ENCODE results near the gene ERC1. TPM values are rescaled to one million over a fixed set of nuclear protein-coding genes. Genes with fewer than 3 reads are reported as not detected.
"Not testable (repeated sequence)": the region's sequence is repeated elsewhere in the genome, so short reads cannot be mapped to it uniquely, and the experiment has no call there.

ERC1 gene
- total RNA-seq, 1 experiment from 2014 or later = 12.3 TPM

DNA sequence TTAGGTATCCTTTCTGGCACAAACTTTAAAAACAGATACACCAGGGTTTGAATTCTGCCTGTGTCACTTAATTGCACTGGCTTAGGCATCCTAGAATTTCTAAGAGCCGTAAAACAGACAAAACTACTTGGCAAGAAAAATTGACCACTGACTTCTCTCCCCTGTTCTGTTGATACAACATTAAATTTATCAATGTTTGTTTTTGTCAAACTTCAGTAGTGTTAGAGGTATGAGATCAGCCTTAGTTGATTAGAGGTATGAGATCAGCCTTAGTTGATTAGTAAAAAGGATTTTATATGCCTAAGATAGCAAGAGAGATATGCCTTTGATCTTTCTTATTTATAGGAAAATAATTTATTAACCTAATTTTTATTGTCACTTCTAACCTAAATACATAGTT lies 320.1 kb downstream of the ERC1 start:
- Histone ChIP-seq H3K9me2 (replicated peaks; ENCODE audit: low read length) (no peaks in the 10 kb centered on the region), H3K79me2 (ENCODE audit: low read length) (no peaks in the 10 kb centered on the region), H4K20me1 (ENCODE audit: low read length) (no peaks in the 10 kb centered on the region), H3K36me3 (ENCODE audit: low read depth, low read length) (no peaks in the 10 kb centered on the region), H3F3A (ENCODE audit: low read length, unreplicated experiment) (no peaks in the 10 kb centered on the region), H3K4me1 (ENCODE audit: insufficient read depth, low read length) (no peaks in the 10 kb centered on the region), H3K9me3 (ENCODE audit: low read length) (no peaks in the 10 kb centered on the region), H3K9ac (ENCODE audit: low read length) (no peak overlapping the region), H2AFZ (ENCODE audit: low read length) (no peak overlapping the region), H3K27ac (ENCODE audit: low read length) (no peak overlapping the region), H3K4me3 (ENCODE audit: low read length) (no peak overlapping the region), H3K4me2 (ENCODE audit: low read length) (no peak overlapping the region), H3K27me3 (ENCODE audit: low read length) (no peaks in the 10 kb centered on the region)
- BruUV-seq (replicated peaks) = no TSS peak
- no peak for ATAC-seq
- intact Hi-C loops (cut with micrococcal nuclease) = loop anchor here (10.0 kb wide), 3 partner anchors 164 to 234 kb away; no protein-coding TSS in a partner anchor
- TF ChIP-seq EZH2phosphoT487 (IDR thresholded peaks at IDR 0.05; ENCODE audit: borderline replicate concordance, low read length) (no peak), EZH2 (IDR thresholded peaks at IDR 0.05; ENCODE audit: low read length, unreplicated experiment) (no peak)
- TF ChIP-seq, protein P1, sequence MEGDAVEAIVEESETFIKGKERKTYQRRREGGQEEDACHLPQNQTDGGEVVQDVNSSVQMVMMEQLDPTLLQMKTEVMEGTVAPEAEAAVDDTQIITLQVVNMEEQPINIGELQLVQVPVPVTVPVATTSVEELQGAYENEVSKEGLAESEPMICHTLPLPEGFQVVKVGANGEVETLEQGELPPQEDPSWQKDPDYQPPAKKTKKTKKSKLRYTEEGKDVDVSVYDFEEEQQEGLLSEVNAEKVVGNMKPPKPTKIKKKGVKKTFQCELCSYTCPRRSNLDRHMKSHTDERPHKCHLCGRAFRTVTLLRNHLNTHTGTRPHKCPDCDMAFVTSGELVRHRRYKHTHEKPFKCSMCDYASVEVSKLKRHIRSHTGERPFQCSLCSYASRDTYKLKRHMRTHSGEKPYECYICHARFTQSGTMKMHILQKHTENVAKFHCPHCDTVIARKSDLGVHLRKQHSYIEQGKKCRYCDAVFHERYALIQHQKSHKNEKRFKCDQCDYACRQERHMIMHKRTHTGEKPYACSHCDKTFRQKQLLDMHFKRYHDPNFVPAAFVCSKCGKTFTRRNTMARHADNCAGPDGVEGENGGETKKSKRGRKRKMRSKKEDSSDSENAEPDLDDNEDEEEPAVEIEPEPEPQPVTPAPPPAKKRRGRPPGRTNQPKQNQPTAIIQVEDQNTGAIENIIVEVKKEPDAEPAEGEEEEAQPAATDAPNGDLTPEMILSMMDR (conservative IDR thresholded peaks at IDR 0.05; ENCODE audit: low read depth, low read length) = no peak
- CTCF ChIA-PET = no interaction called here
- DNase-seq = no peak
- POLR2A ChIA-PET (ENCODE audit: unreplicated experiment) = no interaction called here

DNA sequence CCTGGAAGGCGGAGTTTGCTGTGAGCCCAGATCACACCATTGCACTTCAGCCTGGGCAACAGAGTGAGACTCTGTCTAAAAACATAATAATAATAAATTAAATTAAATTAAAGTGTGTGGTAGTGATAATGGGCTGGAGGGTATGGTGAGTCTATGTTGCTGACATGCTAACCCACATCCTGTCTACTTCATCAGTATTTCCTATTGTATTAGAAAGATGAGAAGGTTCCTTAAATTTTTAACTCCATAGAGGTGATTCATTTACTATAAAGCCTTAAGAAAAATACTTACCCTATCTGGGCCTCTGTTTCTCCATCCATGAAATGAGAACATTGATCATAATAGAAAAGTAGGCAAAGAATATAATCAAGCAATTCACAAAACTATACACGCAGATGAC lies 322.9 kb downstream of the ERC1 start:
- Histone ChIP-seq H3K79me2 (ENCODE audit: low read length) (no peaks in the 10 kb centered on the region), H3K4me2 (ENCODE audit: low read length) (no peak overlapping the region), H3K4me3 (ENCODE audit: low read length) (no peak overlapping the region), H3K9me3 (ENCODE audit: low read length) (no peaks in the 10 kb centered on the region), H3K9me2 (replicated peaks; ENCODE audit: low read length) (no peaks in the 10 kb centered on the region), H4K20me1 (ENCODE audit: low read length) (no peaks in the 10 kb centered on the region), H3K9ac (ENCODE audit: low read length) (no peak overlapping the region), H3F3A (ENCODE audit: low read length, unreplicated experiment) (no peaks in the 10 kb centered on the region), H2AFZ (ENCODE audit: low read length) (no peak overlapping the region), H3K27me3 (ENCODE audit: low read length) (no peaks in the 10 kb centered on the region), H3K4me1 (ENCODE audit: insufficient read depth, low read length) (peaks cover 11% of the 10 kb centered on the region), H3K27ac (ENCODE audit: low read length) (no peak overlapping the region), H3K36me3 (ENCODE audit: low read depth, low read length) (no peaks in the 10 kb centered on the region)
- ChIA-PET CTCF (no interaction called here), POLR2A (ENCODE audit: unreplicated experiment) (no interaction called here)
- intact Hi-C loops (cut with micrococcal nuclease) = loop anchor here (10.0 kb wide), 3 partner anchors 161 to 231 kb away; no protein-coding TSS in a partner anchor
- no TSS peak for BruUV-seq (replicated peaks)
- ATAC-seq (no peak), DNase-seq (no peak)
- TF ChIP-seq, protein P1 (conservative IDR thresholded peaks at IDR 0.05; ENCODE audit: low read depth, low read length) = no peak
- TF ChIP-seq EZH2 (IDR thresholded peaks at IDR 0.05; ENCODE audit: low read length, unreplicated experiment) (no peak), EZH2phosphoT487 (IDR thresholded peaks at IDR 0.05; ENCODE audit: borderline replicate concordance, low read length) (no peak)

DNA sequence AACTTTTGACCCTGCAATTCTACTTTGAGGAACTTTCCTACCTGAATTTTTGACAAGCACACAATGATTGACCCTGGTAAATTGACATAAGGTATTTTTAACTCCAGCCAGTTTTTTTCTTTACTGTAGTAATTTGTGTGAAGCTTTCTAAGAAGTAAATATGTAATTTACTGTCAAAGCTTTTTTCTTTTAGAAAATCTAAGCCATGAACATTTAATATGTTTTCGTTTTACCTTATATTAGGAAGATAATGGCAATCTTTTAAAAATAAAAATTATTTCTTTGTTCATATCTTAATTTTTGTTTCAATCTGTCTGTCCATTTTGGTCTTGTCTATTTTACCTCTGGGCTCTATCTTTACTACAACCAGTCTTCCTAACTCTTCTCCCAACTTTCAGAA lies 323.5 kb downstream of the ERC1 start:
- DNase-seq (no peak), ATAC-seq (no peak)
- H3K9me3 ChIP-seq (ENCODE audit: low read length) = no peaks in the 10 kb centered on the region
- no peak overlapping the region for H3K27ac ChIP-seq (ENCODE audit: low read length)
- TF ChIP-seq, protein P1 (conservative IDR thresholded peaks at IDR 0.05; ENCODE audit: low read depth, low read length) = no peak
- no peak for TF ChIP-seq EZH2phosphoT487 (IDR thresholded peaks at IDR 0.05; ENCODE audit: borderline replicate concordance, low read length)
- intact Hi-C loops (cut with micrococcal nuclease) = loop anchor here (10.0 kb wide), 3 partner anchors 160 to 230 kb away; no protein-coding TSS in a partner anchor
- H3K9me2 ChIP-seq (replicated peaks; ENCODE audit: low read length) = no peaks in the 10 kb centered on the region
- peaks cover 17% of the 10 kb centered on the region for H3K4me1 ChIP-seq (ENCODE audit: insufficient read depth, low read length)
- no peak overlapping the region for H2AFZ ChIP-seq (ENCODE audit: low read length)
- no peak overlapping the region for H3K4me2 ChIP-seq (ENCODE audit: low read length)
- CTCF ChIA-PET = no interaction called here
- H4K20me1 ChIP-seq (ENCODE audit: low read length) = no peaks in the 10 kb centered on the region
- POLR2A ChIA-PET (ENCODE audit: unreplicated experiment) = no interaction called here
- no peaks in the 10 kb centered on the region for H3K79me2 ChIP-seq (ENCODE audit: low read length)
- no peaks in the 10 kb centered on the region for H3K36me3 ChIP-seq (ENCODE audit: low read depth, low read length)
- H3F3A ChIP-seq (ENCODE audit: low read length, unreplicated experiment) = no peaks in the 10 kb centered on the region
- H3K27me3 ChIP-seq (ENCODE audit: low read length) = no peaks in the 10 kb centered on the region
- BruUV-seq (replicated peaks) = no TSS peak
- H3K9ac ChIP-seq (ENCODE audit: low read length) = no peak overlapping the region
- no peak overlapping the region for H3K4me3 ChIP-seq (ENCODE audit: low read length)

DNA sequence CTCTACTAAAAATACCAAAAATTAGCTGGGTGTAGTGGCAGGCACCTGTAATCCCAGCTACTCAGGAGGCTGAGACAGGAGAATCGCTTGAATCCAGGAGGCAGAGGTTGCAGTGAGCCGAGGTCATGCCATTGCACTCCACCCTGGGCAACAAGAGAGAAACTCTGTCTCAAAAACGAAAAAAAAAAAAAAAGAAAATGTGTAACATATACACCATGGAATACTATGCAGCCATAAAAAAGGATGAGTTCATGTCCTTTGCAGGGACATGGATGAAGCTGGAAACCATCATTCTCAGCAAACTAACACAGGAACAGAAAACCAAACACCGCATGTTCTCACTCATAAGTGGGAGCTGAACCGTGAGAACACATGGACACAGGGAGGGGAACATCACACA lies 326.0 kb downstream of the ERC1 start:
- intact Hi-C loops (cut with micrococcal nuclease) = loop anchor here (10.0 kb wide), 3 partner anchors 158 to 228 kb away; no protein-coding TSS in a partner anchor
- peaks cover 20% of the 10 kb centered on the region for H3K4me1 ChIP-seq (ENCODE audit: insufficient read depth, low read length)
- H3K79me2 ChIP-seq (ENCODE audit: low read length); POLR2A ChIA-PET (ENCODE audit: unreplicated experiment); H3K27ac ChIP-seq (ENCODE audit: low read length); H3K4me3 ChIP-seq (ENCODE audit: low read length); H3K9me2 ChIP-seq (replicated peaks; ENCODE audit: low read length); H3K9ac ChIP-seq (ENCODE audit: low read length); H2AFZ ChIP-seq (ENCODE audit: low read length); H3K4me2 ChIP-seq (ENCODE audit: low read length); BruUV-seq (replicated peaks); H4K20me1 ChIP-seq (ENCODE audit: low read length); H3K36me3 ChIP-seq (ENCODE audit: low read depth, low read length); ATAC-seq; CTCF ChIA-PET; H3K27me3 ChIP-seq (ENCODE audit: low read length); DNase-seq; H3K9me3 ChIP-seq (ENCODE audit: low read length); H3F3A ChIP-seq (ENCODE audit: low read length, unreplicated experiment): not testable (repeated sequence)
